ENCODE measurements around the gene WFDC12. TPM values are rescaled to one million over a fixed set of nuclear protein-coding genes. Genes with fewer than 3 reads are reported as not detected.

WFDC12 gene
- total RNA-seq, 2 donors from 2014 or later = not detected

DNA sequence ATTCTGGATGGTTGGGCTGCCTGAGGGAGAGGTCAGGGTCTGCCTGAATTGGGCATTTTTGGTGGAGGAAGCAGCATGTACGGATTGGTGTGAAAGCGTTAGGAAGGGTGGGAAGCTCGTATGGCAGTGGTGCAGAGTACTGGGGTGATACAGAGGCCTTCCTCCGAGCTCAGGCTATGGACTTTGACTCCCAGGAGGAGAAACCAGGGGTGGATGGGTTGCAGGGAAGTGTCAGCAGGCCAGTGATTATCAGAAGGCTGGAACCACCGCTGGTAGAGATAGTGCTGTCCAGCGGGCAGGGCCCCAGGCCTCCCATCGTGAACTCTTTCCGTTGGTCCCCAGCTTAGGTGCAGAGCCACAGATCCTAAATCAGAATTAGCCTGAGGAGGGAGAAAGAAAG lies 14.6 kb downstream of the WFDC12 start:
- TF ChIP-seq, protein P1, sequence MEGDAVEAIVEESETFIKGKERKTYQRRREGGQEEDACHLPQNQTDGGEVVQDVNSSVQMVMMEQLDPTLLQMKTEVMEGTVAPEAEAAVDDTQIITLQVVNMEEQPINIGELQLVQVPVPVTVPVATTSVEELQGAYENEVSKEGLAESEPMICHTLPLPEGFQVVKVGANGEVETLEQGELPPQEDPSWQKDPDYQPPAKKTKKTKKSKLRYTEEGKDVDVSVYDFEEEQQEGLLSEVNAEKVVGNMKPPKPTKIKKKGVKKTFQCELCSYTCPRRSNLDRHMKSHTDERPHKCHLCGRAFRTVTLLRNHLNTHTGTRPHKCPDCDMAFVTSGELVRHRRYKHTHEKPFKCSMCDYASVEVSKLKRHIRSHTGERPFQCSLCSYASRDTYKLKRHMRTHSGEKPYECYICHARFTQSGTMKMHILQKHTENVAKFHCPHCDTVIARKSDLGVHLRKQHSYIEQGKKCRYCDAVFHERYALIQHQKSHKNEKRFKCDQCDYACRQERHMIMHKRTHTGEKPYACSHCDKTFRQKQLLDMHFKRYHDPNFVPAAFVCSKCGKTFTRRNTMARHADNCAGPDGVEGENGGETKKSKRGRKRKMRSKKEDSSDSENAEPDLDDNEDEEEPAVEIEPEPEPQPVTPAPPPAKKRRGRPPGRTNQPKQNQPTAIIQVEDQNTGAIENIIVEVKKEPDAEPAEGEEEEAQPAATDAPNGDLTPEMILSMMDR (conservative IDR thresholded peaks at IDR 0.05) = no peak
- no peak for DNase-seq
- no peaks in the 10 kb centered on the region for H3K27me3 Mint-ChIP-seq (ENCODE audit: insufficient read depth)
- no peaks in the 10 kb centered on the region for H3K4me1 Mint-ChIP-seq
- H3K36me3 Mint-ChIP-seq (ENCODE audit: low read depth) = no peaks in the 10 kb centered on the region
- 75 to 91% methylated on average over 2 to 8 of the region's 8 CpGs for WGBS, 2 experiments (ENCODE audit: insufficient coverage in 1 of 2, insufficient read length in 1 of 2)
- H3K4me3 Mint-ChIP-seq = no peak overlapping the region
- no peak overlapping the region for H3K9ac ChIP-seq (ENCODE audit: extremely low read depth, low read length, poor library complexity, severe bottlenecking)
- H3K27ac Mint-ChIP-seq = no peak overlapping the region
- H3K36me3 ChIP-seq (ENCODE audit: control insufficient read depth, insufficient read depth, low read length) = no peaks in the 10 kb centered on the region
- H3K9me3 Mint-ChIP-seq = no peaks in the 10 kb centered on the region
- H3K4me3 ChIP-seq (ENCODE audit: low read length) = no peak overlapping the region
- no peak overlapping the region for H3K27ac ChIP-seq (ENCODE audit: low read depth, low read length)
- H3K9me3 ChIP-seq (ENCODE audit: control insufficient read depth, low read length) = no peaks in the 10 kb centered on the region
- no peaks in the 10 kb centered on the region for H3K27me3 ChIP-seq (ENCODE audit: control insufficient read depth, insufficient read depth, low read length, poor library complexity, severe bottlenecking)
- no peaks in the 10 kb centered on the region for H3K4me1 ChIP-seq (ENCODE audit: control insufficient read depth, insufficient read depth, low read length)

DNA sequence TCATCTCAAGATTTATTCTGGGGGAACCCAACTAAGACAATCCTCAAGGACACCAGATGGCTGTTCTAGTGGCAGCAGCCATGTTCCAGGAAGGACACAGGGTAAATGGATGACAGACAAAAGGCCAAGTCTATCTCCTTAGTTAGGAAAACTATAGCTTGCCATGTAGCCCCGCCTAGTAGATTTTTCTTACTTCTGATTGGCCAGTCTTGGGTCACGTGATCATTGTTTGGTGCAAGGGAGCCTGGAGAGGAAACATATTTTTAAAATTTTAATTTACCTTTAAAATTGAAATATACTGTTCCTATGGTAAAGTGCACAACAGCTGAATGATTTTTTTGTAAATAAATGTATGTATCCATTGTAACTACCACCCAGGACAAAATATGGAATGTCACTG lies 18.9 kb downstream of the WFDC12 start:
- peaks cover 6% of the 10 kb centered on the region for H3K4me1 Mint-ChIP-seq
- no peaks in the 10 kb centered on the region for H3K36me3 Mint-ChIP-seq (ENCODE audit: low read depth)
- Histone ChIP-seq H3K27ac (ENCODE audit: low read depth, low read length) (no peak overlapping the region), H3K36me3 (ENCODE audit: control insufficient read depth, insufficient read depth, low read length) (no peaks in the 10 kb centered on the region), H3K4me3 (ENCODE audit: low read length) (no peak overlapping the region), H3K27me3 (ENCODE audit: control insufficient read depth, insufficient read depth, low read length, poor library complexity, severe bottlenecking) (peaks cover 11% of the 10 kb centered on the region), H3K9me3 (ENCODE audit: control insufficient read depth, low read length) (no peaks in the 10 kb centered on the region), H3K9ac (ENCODE audit: extremely low read depth, low read length, poor library complexity, severe bottlenecking) (no peak overlapping the region), H3K4me1 (ENCODE audit: control insufficient read depth, insufficient read depth, low read length) (no peaks in the 10 kb centered on the region)
- 71 to 95% methylated on average over 1 to 2 of the region's 2 CpGs for WGBS, 2 experiments (ENCODE audit: insufficient coverage in 1 of 2, insufficient read length in 1 of 2)
- H3K9me3 Mint-ChIP-seq = no peaks in the 10 kb centered on the region
- H3K27me3 Mint-ChIP-seq (ENCODE audit: insufficient read depth) = peaks cover 7% of the 10 kb centered on the region
- no peak overlapping the region for H3K4me3 Mint-ChIP-seq
- no peak for DNase-seq
- no peak overlapping the region for H3K27ac Mint-ChIP-seq
- TF ChIP-seq, protein P1 (conservative IDR thresholded peaks at IDR 0.05) = no peak

- DNase-seq = no peak
- Histone ChIP-seq H3K9ac (ENCODE audit: extremely low read depth, low read length, poor library complexity, severe bottlenecking) (no peak overlapping the region), H3K4me1 (ENCODE audit: control insufficient read depth, insufficient read depth, low read length) (no peaks in the 10 kb centered on the region), H3K4me3 (ENCODE audit: low read length) (no peak overlapping the region), H3K27me3 (ENCODE audit: control insufficient read depth, insufficient read depth, low read length, poor library complexity, severe bottlenecking) (peaks cover 16% of the 10 kb centered on the region), H3K27ac (ENCODE audit: low read depth, low read length) (no peak overlapping the region), H3K36me3 (ENCODE audit: control insufficient read depth, insufficient read depth, low read length) (no peaks in the 10 kb centered on the region), H3K9me3 (ENCODE audit: control insufficient read depth, low read length) (no peaks in the 10 kb centered on the region)
- Mint-ChIP-seq H3K36me3 (ENCODE audit: low read depth) (no peaks in the 10 kb centered on the region), H3K27ac (no peak overlapping the region), H3K4me3 (no peak overlapping the region), H3K9me3 (no peaks in the 10 kb centered on the region), H3K27me3 (ENCODE audit: insufficient read depth) (peaks cover 12% of the 10 kb centered on the region), H3K4me1 (peaks cover 6% of the 10 kb centered on the region)
- TF ChIP-seq, protein P1 (conservative IDR thresholded peaks at IDR 0.05) = no peak
- WGBS, 2 experiments (ENCODE audit: insufficient coverage in 1 of 2, insufficient read length in 1 of 2) = 87 to 91% methylated on average over 5 of the region's 5 CpGs
Observed at GRCh38 chr20:45104786-45105185, 19.5 kb downstream of the WFDC12 start.
